WERI-Rb-1 (cell line): ENCODE data around the gene HNRNPAB.
"Not testable (repeated sequence)": the region's sequence is repeated elsewhere in the genome, so short reads cannot be mapped to it uniquely, and the experiment has no call there.

ENCODE experiments used
- DNase-seq: peaks from one replicate; pipeline ENCODE4 v3.0.0-alpha.2; 2020
- H3K27ac ChIP-seq: fragments of 250-450 bp; sonication (Bioruptor Pico); 2 replicates; pipeline ENCODE4 v1.5.1; 2020; ENCODE audit warnings: mild to moderate bottlenecking, moderate library complexity
- H3K27me3 ChIP-seq: fragments of 250-450 bp; sonication (Bioruptor Pico); 2 replicates; pipeline ENCODE4 v1.5.1; 2021; ENCODE audit warnings: mild to moderate bottlenecking, low read depth, moderate library complexity; ENCODE audit not compliant: insufficient read depth, severe bottlenecking
- H3K36me3 ChIP-seq: fragments of 250-450 bp; sonication (Bioruptor Pico); 2 replicates; pipeline ENCODE4 v1.5.1; 2020; ENCODE audit warnings: mild to moderate bottlenecking, moderate library complexity
- H3K4me3 ChIP-seq: 2 replicates; pipeline ENCODE4 v1.5.1; 2011; ENCODE audit warnings: low read depth, mild to moderate bottlenecking, control low read depth, low read length
- H3K9me3 ChIP-seq: fragments of 250-450 bp; sonication (Bioruptor Pico); 2 replicates; pipeline ENCODE4 v1.5.1; 2021; ENCODE audit warnings: mild to moderate bottlenecking, moderate library complexity; ENCODE audit not compliant: severe bottlenecking
- CTCF ChIP-seq: IDR thresholded peaks from 2 replicates; pipeline ENCODE4 v1.5.1; 2011; ENCODE audit warnings: low read depth, mild to moderate bottlenecking, control low read depth, inconsistent platforms, low read length

The HNRNPAB gene

GRCh38 chr5:178192787-178193186 is 11.5 kb upstream of the HNRNPAB start:
- Histone ChIP-seq H3K36me3 (no peaks in the 10 kb centered on the region), H3K27ac (no peak overlapping the region), H3K4me3 (no peak overlapping the region), H3K27me3 (no peaks in the 10 kb centered on the region), H3K9me3 (no peaks in the 10 kb centered on the region)
- no peak for DNase-seq
- no peak for TF ChIP-seq CTCF

GRCh38 chr5:178193251-178193809 is 11.0 kb upstream of the HNRNPAB start:
- H3K36me3 ChIP-seq, result no peaks in the 10 kb centered on the region
- no peak overlapping the region for H3K4me3 ChIP-seq
- no peak for DNase-seq
- H3K27me3 ChIP-seq, result no peaks in the 10 kb centered on the region
- no peaks in the 10 kb centered on the region for H3K9me3 ChIP-seq
- TF ChIP-seq CTCF, result no peak
- no peak overlapping the region for H3K27ac ChIP-seq

- no peak for DNase-seq
Measured at GRCh38 chr5:178194026-178194425, 10.3 kb upstream of the HNRNPAB start.

GRCh38 chr5:178196281-178196812 is 8.0 kb upstream of the HNRNPAB start:
- no peak overlapping the region for H3K4me3 ChIP-seq
- H3K36me3 ChIP-seq, result no peaks in the 10 kb centered on the region
- H3K9me3 ChIP-seq, result no peaks in the 10 kb centered on the region
- DNase-seq, result no peak
- no peak overlapping the region for H3K27ac ChIP-seq
- H3K27me3 ChIP-seq, result no peaks in the 10 kb centered on the region
- no peak for TF ChIP-seq CTCF

More at GRCh38 chr5:178194026-178194425, 10.3 kb upstream of the HNRNPAB start:
- Histone ChIP-seq H3K27ac (no peak overlapping the region), H3K27me3 (no peaks in the 10 kb centered on the region), H3K36me3 (no peaks in the 10 kb centered on the region), H3K4me3 (no peak overlapping the region), H3K9me3 (no peaks in the 10 kb centered on the region)
- TF ChIP-seq CTCF, result no peak

- peak; percentile 56 for TF ChIP-seq CTCF
- DNase-seq, result no peak
- H3K27me3 ChIP-seq, result no peaks in the 10 kb centered on the region
Measured at GRCh38 chr5:178196986-178197385, 7.3 kb upstream of the HNRNPAB start.

GRCh38 chr5:178198151-178198550 is 6.2 kb upstream of the HNRNPAB start:
- not testable (repeated sequence) for H3K27ac ChIP-seq, H3K27me3 ChIP-seq, H3K4me3 ChIP-seq, H3K36me3 ChIP-seq, H3K9me3 ChIP-seq
- DNase-seq, result peak; percentile 64

More at GRCh38 chr5:178196986-178197385, 7.3 kb upstream of the HNRNPAB start:
- no peaks in the 10 kb centered on the region for H3K9me3 ChIP-seq
- no peak overlapping the region for H3K27ac ChIP-seq
- no peak overlapping the region for H3K4me3 ChIP-seq
- no peaks in the 10 kb centered on the region for H3K36me3 ChIP-seq
